WI38 (cell line): Measurements from ENCODE around the gene CKS2.
"Not testable (repeated sequence)": the region's sequence is repeated elsewhere in the genome, so short reads cannot be mapped to it uniquely, and the experiment has no call there.

ENCODE experiments used
- H3K4me3 ChIP-seq: 2 replicates; pipeline ENCODE4 v1.5.1; 2011; ENCODE audit warnings: low read depth, mild to moderate bottlenecking, control low read depth, low read length
- CTCF ChIP-seq: IDR thresholded peaks from 2 replicates; pipeline ENCODE4 v1.5.1; 2012; ENCODE audit warnings: low read depth, mild to moderate bottlenecking, control low read depth, low read length

Gene CKS2

GRCh38 chr9:89340332-89340731, 29.3 kb downstream of the CKS2 start:
- TF ChIP-seq CTCF: no peak
- no peak overlapping the region for H3K4me3 ChIP-seq

GRCh38 chr9:89342213-89342612, 31.2 kb downstream of the CKS2 start:
- no peak for TF ChIP-seq CTCF

GRCh38 chr9:89342948-89343347, 32.0 kb downstream of the CKS2 start:
- TF ChIP-seq CTCF: no peak
- H3K4me3 ChIP-seq: no peak overlapping the region

More at GRCh38 chr9:89342213-89342612, 31.2 kb downstream of the CKS2 start:
- H3K4me3 ChIP-seq: no peak overlapping the region

GRCh38 chr9:89343812-89344211, 32.8 kb downstream of the CKS2 start:
- H3K4me3 ChIP-seq: not testable (repeated sequence)

GRCh38 chr9:89345476-89345875, 34.5 kb downstream of the CKS2 start:
- no peak for TF ChIP-seq CTCF
- H3K4me3 ChIP-seq: no peak overlapping the region

- TF ChIP-seq CTCF: no peak
- no peak overlapping the region for H3K4me3 ChIP-seq
Observed at GRCh38 chr9:89346696-89347095, 35.7 kb downstream of the CKS2 start.

- no peak for TF ChIP-seq CTCF
- no peak overlapping the region for H3K4me3 ChIP-seq
Observed at GRCh38 chr9:89347651-89348050, 36.7 kb downstream of the CKS2 start.

GRCh38 chr9:89349607-89350006, 38.6 kb downstream of the CKS2 start:
- TF ChIP-seq CTCF: no peak
- no peak overlapping the region for H3K4me3 ChIP-seq
